GM20000 (cell line): Measurements from ENCODE around the gene SVEP1.

ENCODE experiments used
- DNase-seq: peaks from one replicate; pipeline ENCODE4 v3.0.0; 2012; ENCODE audit warnings: low spot score
- CTCF ChIP-seq: IDR thresholded peaks from 2 replicates; pipeline ENCODE4 v1.5.1; 2012; ENCODE audit warnings: mild to moderate bottlenecking, control low read depth; ENCODE audit errors: extremely low read depth, missing control alignments

The SVEP1 gene

GRCh38 chr9:110555551-110556331 is 23.8 kb downstream of the SVEP1 start:
- TF ChIP-seq CTCF: no peak
- DNase-seq: no peak

GRCh38 chr9:110546411-110546871 is 33.1 kb downstream of the SVEP1 start:
- no peak for DNase-seq
- TF ChIP-seq CTCF: no peak

- no peak for DNase-seq
- no peak for TF ChIP-seq CTCF
Measured at GRCh38 chr9:110545705-110546104, 33.8 kb downstream of the SVEP1 start.

- no peak for DNase-seq
- TF ChIP-seq CTCF: no peak
Measured at GRCh38 chr9:110543631-110544051, 35.9 kb downstream of the SVEP1 start.

GRCh38 chr9:110541950-110542349 is 37.6 kb downstream of the SVEP1 start:
- TF ChIP-seq CTCF: no peak
- no peak for DNase-seq

- DNase-seq: no peak
- TF ChIP-seq CTCF: no peak
Measured at GRCh38 chr9:110538647-110539041, 40.9 kb downstream of the SVEP1 start.

- DNase-seq: no peak
- no peak for TF ChIP-seq CTCF
Measured at GRCh38 chr9:110537841-110538646, 41.5 kb downstream of the SVEP1 start.
